ENCODE data around the gene SDK1.
A peak's percentile ranks its signal among the peaks of the same experiment; 100 is the strongest.

SDK1 gene

DNA sequence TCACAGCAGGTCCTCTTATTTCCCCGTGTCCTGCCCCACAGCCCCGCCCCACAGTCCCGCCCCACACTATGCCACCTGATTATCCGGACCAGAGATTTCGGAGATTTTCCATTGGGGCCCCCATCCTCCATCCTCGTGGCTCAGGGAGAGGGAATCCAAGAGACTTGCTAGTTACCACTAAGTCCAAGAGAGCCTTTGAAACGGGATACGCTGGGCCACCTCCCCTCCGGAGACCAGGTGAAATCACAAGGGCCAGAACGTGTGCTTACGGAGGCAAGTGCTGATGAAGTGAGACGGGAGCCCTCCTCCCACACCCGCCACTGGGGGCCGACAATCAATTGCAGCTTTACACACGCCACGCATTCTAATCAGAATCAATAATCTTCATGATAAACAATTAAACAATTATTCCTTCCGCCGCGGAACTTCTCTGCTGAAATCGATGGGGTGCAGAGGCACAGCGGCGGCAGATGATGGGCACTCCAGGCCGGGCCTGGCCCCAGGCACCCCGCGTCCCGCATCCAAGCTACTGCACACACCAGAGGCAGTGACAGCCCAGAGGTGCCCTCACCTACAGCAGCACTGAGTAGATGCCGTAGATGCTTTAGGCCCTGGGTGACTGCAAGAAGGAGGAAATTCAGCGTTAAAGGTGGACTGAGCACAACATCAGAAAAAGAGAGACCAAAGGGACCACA, 847.0 kb downstream of the SDK1 start:
- DNase-seq = peak in 1 of 2 experiments; percentile 57

DNA sequence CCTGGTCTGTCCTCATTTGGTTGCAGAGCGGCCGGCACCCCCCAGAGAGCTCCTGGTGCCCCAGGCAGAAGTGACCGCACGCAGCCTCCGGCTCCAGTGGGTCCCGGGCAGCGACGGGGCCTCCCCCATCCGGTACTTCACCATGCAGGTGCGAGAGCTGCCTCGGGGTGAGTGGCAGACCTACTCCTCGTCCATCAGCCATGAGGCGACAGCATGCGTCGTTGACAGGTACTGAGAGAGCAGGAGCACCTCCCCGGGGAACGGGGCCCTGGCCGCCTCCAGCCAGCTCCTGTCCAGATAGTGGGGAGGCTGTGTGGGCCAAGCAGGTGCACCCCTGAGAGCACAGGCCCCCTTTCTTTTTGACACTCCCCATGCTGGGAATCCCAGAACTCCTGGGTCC, 848.2 kb downstream of the SDK1 start:
- no peak for DNase-seq

DNA sequence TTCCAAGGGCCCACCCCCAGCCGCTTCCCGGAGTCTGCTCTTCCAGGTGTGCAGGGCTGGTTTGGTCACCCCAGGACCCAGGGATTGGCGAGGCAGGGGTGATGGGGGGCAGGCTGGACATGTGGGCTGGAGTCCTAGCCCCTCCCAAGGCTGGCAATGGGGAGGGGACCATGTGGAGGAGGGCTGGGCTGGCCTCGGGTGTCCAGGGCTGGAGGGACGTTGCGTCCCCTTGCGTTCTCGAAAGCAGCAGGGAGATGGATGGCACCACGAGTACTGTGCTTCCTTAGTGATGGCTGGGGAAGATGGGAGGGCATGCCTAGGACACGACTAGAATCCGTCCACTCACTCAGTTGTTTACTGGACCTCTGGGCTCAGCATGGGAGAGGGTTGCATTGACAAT, 848.6 kb downstream of the SDK1 start:
- no peak for DNase-seq

DNA sequence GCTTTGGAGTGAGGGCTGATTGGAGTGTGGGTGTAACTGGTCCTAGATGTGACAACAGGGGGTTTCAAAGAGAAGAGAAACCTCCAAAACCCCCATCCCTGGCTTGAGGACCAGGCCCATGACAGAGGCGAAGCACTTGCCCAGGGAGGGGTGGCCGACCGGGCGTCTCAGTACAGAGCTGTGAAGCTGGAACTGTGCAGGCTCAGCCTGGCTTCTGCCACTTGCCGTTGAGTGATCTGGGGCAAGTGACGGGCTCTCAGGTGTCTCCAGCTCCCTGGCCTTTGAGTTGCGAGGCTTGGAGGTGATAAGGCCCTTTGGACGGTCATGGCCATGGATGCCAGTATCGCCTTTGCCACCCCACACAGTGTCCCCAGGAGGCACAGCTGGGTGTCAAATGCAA, 849.7 kb downstream of the SDK1 start:
- DNase-seq = no peak

DNA sequence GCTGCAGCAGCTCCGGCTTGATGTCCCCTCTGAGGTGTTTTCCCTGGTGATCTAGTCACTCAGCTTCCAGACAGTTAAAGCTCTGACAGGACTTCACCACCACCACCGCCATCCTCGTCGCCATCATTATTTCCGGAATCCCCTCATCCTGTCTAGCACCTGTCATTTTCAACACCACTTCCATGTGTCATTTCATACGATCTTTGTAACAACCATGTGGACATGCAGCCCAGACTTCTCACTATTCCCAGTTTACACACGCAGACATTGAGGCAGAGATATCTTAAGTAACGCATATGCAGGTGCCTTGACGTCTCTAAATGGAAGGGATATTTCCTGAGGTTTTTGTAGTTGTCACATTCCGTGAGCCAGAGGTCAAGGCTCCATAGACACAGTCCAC, 850.5 kb downstream of the SDK1 start:
- DNase-seq = no peak

DNA sequence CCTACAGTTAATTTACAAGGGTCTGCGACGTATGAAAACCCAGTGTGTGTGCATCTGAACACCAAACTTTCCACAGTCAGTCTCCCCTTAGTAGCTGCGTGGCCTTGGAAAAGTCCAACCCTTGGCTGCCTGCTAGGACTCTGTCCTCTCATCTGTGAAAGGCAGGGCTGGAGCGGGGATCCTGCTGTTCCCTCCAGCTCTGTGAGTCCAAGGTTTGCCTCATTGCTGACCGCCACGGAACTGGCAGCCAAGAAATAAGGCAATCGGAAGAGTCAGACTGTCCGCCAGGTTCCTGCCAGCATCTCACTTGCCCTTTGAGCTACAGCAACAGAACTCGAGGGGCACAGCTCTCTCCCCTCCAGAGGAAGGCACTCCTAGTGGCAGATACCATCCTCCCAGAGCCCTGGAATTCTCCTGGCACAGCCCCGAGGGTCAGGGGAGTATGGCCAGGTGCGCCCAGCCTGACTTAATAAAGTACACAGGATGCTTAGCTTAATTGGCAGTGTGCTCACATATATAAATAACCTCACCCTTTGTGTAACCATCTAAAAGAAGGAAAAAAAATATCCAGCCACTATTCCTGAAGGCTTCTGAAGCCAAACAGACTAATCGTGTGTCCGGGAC, 851.0 kb downstream of the SDK1 start:
- no peak for DNase-seq

DNA sequence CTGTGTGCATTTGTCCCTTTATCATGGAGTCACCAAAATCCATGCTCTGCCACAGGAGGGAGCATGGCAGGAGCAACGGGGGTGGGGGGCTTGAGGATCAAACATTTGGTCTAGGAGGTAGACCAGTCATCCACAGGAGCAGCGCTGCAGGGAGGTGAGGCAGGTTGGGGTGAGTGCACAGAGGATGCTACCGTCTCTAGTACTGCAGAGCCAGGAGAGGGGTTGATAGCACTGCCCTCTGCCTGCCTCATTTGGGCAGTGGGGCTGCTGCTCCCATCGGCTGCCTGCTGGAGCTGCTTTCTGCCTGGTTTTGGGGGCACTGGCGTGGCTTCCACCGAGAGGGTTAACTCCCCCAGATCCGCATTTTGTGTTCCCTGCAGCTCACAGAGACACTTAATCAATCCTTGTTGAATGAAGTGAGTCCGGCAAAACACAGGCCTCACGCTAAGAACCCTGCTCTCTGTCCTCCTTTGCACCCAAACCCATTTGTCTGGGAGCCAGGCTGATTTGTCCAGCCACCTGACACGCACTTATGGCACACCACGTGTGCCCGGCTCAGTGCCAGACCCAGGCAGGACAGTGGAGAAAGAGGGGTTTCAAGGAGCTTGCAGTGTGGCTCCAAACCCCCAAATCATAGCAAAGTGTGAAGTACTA, 854.0 kb downstream of the SDK1 start:
- no peak for DNase-seq

DNA sequence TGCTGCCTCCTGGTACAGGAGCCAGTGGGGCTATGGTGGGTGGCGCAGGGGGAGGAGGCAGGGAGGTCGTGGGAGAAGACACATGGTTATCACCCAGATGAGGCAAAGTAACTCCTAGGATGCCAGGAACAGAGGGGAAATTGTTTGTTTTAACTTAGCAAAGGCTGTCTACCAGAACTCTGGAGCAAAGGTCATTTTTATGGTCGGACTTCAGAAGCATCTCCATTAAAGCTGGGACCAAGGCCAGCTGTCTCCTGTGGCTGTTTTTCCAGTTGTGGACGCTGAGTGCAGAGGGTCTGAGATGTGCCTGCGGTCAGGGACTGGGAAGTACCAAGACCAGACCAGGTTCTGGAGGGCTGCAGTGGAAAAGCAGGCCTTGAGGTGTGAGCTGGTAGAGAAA, 855.1 kb downstream of the SDK1 start:
- no peak for DNase-seq

DNA sequence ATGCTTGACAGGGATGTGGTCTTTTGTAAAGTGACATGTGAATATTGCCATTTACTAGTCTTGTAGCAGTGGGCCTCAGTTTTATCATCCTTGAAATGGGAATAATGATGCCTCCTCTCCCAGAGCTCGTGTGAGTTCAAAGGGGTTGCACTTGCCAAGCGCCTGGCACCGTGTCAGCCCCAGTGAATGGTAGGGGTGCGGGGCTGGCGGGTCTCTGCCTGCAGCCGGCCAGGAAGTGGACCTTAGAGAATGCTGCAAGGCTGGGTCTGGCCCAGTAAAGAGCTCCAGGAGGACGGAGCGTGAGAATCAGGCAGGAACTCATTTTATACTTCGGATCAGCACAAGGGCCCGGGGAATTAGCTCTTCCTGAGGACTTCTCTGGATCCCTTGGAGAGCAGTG, 856.6 kb downstream of the SDK1 start:
- no peak for DNase-seq

DNA sequence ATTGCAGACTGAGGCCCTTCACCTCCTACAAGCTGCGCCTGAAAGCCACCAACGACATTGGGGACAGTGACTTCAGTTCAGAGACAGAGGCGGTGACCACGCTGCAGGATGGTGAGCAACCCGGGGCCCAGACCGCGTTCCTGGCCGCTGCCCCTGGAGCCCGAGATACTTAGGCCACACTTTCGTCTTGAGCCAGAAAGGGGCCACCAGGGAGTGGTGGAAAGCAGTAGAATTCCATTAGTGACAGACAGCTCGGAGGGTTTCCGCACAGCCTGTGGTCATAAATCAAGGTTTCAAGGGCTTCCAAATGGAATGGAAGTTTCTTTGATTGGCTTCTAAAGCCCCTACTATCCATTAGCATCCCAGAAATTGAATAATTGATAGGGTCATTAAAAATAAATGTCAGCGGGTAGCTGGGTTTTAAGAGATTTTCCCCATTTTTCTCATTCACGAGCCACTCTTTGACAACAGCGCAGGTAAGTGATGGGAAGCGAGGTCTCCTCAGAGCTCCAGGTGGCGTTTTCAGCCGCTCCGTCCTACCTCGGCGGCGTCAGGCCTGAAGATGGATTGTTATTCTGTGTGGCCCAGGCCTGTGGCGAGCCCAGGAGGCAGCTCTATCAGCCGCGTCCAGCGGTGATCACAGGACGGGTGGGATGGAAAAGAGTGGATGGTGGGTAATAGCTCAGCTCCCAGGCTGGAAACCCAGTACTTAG, 857.5 kb downstream of the SDK1 start:
- DNase-seq = no peak

DNA sequence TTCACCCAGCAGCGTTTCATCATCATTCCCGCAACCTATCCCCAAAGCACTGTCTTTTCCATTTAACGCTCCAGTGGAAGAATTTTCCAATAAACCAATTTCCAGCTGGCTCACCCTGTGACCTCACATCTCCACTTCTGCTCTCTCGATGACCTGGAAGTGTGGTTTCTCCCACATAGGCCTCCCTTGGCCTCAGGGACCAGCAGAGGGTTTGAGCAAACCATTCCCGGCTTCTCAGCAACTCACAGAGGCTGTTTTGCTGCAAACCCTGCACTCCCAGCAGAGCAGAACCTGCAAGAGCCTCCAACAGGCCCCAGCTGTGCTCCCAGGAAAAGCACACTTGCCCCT, 858.1 kb downstream of the SDK1 start:
- no peak for DNase-seq

DNA sequence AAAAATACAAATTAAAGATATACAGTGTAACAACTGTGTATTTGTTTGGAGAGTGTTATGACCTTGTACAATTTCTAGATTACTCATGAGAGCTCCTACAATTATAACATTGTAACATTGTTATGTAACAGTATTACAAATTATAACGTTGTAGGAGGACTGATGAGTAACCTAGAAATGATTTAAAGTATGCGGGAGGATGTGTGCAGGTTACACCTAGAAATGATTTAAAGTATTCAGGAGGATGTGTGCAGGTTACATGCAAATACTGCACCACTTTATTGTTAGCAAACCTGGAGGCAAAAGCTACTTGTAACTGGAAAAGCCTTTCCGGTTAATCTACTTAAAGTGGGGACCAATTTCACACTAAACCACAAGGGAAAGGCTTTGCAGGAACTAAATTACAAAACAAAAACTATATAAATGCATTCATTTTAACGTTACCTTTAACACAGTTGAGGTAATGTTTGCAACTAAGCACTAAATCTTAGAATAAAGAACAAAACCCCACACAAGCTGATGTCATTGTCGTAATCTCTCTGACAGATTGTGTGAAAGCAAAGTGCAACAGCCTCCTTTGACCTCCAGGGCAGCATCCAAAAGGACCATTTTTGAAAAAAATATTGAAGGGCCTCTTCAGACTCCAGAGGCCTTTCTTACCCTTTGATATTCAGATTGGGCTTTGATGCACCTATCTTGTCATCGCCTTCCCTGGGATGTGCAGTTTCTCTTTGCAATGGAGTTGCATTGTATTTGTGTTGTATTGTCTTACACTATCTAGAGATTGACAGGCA, 858.9 kb downstream of the SDK1 start:
- DNase-seq = peak in 1 of 2 experiments; percentile 19

DNA sequence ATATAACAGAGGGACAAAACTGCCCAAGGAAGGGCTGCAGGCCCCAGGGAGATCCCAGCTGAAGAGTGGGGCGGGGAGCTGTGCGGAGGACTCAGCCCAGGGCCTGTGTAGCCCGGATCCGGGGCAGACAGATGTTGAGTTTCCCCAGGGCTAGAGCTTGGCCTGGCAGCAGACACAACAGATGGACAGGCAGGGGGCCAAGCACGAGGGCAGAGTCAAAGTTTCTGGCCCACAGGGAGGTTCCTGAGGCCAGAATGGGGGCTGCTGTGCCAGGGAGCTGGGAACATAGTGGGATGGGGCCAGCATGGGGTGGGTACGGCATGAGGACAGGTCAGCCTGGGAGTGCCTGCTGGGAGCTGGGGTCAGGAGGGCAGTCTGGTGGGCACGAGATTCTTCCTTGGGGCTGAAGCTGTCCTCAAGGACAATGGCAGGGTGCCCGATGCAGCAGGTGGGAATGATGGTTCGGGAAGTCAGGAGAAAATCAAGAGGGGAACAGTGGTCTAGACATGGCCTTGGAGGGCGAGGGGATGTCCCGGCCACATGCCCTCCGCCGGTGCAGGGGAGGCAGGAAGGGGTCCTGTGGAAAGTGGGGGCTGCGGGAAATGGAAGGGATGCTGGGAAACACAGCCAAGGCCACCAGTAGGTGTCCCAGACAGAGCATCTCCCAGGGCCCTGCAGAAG, 862.0 kb downstream of the SDK1 start:
- no peak for DNase-seq

DNA sequence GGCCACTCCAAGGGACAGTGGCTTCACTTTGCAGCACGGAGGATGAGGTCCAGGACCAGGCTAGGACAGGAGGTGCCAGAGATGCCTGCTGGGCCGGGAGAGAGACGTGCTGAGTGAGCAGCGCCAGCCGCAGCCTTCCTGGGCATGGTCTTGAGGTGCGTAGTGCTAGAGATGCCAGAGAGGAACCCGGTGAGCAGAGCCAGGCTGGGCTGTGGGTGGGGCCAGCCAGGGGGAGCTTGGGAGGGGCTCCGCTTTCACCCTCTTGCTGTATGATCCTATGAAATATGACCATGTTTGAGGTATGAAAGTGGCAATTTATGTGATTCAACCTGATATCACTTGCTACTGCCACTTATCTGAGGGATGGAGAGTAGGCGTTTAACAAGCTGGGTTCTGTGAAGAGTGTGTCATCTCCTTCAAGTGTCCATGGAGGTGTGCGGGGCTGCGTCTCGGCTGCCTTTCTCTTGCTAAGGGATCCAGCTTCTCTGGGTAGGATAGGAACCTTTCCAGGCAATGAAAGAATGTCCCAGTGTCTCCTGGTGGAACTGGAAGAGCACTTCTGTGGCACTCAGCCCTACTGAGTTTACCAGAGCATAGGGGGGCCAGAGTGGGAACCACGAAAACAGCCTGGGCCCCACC, 862.6 kb downstream of the SDK1 start:
- DNase-seq = no peak

DNA sequence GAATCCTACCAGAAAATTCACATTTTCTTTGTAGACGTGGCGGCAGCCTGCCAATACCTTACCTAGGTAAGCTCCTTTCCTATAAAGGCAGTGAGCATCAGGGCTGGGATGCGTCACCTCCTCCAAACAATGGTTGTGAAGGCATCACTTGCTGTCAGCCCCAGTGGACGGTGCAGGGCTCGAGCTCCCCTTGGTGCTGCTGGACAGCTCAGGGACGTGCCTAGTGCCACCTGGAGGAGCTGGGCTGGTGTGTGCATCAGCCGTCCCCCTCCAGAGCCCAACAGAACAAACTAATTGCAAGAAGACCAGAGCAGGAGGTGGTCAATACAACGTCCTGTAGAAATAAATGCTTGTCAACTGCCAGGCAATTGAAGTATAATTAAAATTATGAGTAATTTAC, 863.5 kb downstream of the SDK1 start:
- DNase-seq = peak in 1 of 2 experiments; percentile 15

DNA sequence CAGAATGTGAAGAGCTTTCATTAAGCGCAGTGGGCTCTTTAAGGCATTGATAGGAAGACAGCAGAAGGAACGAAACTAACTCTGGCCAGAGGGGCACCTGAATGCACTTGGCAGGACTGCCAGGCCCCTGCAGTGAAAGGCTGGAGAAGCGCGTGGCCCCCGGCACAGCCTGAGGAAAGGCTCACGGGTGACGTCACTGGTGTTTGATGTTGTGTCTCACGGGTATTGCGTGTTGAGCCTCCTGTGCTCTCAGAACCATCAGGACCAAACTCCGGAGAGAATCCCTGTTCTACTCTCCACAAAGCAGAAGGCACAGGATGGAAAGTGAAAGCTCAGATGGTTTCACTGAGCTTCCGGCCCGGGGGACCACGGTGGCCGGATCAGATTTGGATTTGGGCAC, 865.3 kb downstream of the SDK1 start:
- no peak for DNase-seq

DNA sequence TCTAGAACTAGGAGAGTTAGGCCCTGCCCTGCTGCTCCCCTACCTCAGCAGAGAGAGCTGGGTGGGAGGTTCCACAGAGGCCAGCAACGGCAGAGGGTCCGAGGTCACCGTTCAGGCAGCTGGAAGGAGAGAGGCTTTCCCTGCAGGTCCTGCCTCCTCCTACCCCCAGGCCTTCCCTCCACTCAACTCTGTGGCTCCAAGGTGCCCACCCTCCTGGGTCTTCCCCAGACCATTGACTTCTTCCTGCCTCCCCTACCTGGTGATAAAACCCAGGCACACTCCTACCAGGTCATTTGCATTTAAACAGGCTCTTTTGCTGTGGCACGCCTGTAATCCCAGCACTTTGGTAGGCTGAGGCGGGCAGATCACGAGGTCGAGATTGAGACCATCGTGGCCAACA, 865.8 kb downstream of the SDK1 start:
- peak in 1 of 2 experiments; percentile 53 for DNase-seq

DNA sequence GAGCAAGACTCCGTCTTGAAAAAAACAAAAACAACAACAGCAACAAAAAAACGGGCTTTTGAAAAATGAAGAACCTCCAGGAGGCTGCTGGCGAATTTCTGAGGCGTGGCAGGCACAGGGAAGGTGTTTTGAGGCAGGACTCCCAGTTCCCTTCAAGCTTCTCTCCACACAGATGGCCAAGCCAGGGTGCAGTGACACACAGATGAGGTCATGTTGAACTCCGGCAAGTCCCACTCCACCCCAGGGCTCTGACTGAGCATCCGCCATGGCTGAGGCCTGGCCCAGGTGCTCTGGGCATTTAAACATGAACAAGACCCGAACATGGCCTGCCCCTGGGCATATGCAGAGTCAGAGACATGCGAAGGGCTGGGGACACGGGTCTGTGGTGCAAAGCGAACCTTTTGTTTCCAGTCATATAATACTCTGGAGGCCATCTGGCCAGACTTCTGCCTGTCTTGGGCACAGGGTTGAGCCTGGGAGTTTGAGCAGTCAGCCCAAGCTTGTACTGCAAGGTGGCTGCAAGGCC, 866.4 kb downstream of the SDK1 start:
- no peak for DNase-seq

DNA sequence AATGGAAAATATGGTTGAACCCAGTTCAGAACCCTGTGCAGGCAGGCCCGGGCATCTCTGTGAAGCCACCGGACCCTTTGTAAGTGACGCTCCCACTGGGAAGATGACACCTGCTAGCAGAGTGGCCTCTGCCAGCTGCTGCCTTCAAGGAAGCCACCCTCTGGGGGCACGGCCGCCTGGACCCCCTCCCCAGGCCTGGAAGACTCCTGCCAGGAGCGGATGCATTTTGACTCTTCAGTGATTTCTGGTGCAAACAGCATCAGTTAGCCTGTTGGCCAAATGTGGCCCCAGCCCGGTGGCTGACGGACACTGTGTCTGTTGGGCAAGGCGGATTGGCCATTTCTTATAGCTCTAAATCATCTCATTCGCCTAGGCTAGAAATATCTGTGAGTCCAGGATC, 867.0 kb downstream of the SDK1 start:
- DNase-seq = no peak

DNA sequence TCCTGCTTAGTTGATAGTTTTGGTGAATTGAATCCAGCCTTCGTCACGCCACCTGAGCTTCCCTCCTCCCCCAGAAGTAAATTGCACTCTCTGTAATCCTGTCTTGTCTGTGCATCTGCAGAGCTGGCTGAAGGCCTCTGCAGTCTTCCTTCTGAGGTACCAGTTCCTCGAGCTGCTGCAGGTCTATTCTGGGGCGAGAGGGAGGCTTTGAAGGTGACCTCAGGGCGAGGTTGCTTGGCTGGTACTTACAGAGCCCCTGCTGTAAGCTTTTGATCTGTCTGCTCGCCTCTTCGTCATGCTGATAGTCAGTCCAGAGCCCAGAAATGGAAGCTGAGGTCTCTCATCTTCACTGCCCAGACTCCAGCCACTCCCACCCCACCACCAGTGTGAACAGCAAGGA, 867.5 kb downstream of the SDK1 start:
- DNase-seq = no peak

DNA sequence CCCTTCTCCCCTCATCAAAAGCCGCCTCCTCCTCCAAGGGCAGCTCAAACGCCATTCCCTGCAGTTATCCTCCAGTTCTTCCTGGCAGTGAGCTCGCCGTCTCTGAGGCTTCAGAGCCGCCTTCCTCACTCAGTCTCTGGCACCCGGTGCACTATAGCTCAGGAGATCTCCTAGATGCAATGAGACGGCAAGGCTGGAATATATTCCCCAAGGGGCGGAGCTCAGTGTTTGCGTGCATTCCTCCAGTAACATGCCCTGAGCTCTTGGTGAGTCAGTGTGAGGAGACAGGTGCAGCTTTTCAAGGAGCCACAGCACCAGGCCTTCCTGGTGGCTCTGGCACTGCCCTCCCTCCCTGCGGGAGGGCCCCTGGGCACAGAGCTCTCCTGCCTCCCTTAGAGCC, 868.4 kb downstream of the SDK1 start:
- no peak for DNase-seq
